HL-60 (cell line): ENCODE data around the gene DPY19L1.

Experiments used
- CTCF ChIP-seq: IDR thresholded peaks from one replicate; pipeline ENCODE4 v1.5.1; 2011; ENCODE audit warnings: low read length, control low read depth, inconsistent platforms; ENCODE audit not compliant: insufficient read depth
- GABPA ChIP-seq: IDR thresholded peaks from 2 replicates; pipeline ENCODE4 v1.6.1; 2012; ENCODE audit warnings: low read depth
- POLR2AphosphoS5 ChIP-seq: IDR thresholded peaks from 2 replicates; pipeline ENCODE4 v1.6.1; 2012; ENCODE audit warnings: low read depth
- REST ChIP-seq: IDR thresholded peaks from 2 replicates; pipeline ENCODE4 v1.6.1; 2012; ENCODE audit warnings: low read depth; ENCODE audit not compliant: insufficient replicate concordance
- SPI1 ChIP-seq: IDR thresholded peaks from 2 replicates; pipeline ENCODE4 v1.6.1; 2012; ENCODE audit warnings: low read depth, mild to moderate bottlenecking, borderline replicate concordance

- TF ChIP-seq POLR2AphosphoS5 (no peak), GABPA (no peak), CTCF (no peak), REST (no peak), SPI1 (no peak)
These were observed 21.9 kb downstream of the DPY19L1 start for GRCh38 chr7:35015346-35015859.
